ENCODE measurements around the gene LRRC46. TPM values are rescaled to one million over a fixed set of nuclear protein-coding genes. Genes with fewer than 3 reads are reported as not detected.
A peak's percentile ranks its signal among the peaks of the same experiment; 100 is the strongest.

LRRC46 gene
- total RNA-seq, 3 donors from 2014 or later, result 0.14 to 0.36 TPM; not detected in 1

DNA sequence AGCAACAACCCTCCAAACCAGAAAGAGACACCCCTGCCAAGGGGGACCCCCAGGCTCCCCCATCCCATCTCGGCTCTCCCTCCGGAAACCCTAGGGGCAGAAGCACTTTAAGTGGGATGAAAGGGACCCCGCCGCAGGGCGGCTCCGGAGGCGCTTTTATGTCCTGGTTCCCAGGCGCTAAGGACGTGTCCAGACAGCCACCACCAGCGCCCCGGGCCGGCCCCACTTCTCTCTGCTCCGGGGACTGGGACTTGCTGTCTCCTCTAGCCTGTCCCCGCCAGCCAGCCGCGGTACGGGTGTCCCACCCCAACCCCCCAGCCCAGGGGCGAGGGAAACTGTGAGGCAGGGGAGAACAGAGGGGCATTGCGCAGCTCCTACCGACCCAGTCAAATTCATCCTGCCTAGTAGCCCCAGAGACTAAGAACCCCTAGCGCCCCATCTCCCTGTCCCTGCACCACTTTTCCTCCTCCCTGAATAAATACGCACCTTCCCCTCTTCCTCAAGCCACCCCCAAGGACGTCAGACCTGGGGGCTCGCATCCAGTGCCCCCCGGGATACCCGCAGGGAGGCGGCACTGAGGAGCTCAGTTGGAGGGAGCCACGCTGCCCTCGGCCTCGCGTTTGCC is 15.4 kb downstream of the LRRC46 start:
- H3K4me1 ChIP-seq (ENCODE audit: low read depth), result peaks cover 21% of the 10 kb centered on the region
- no peak for DNase-seq
- H3K36me3 ChIP-seq (ENCODE audit: low read depth), result no peaks in the 10 kb centered on the region
- no peaks in the 10 kb centered on the region for H3K9me3 ChIP-seq
- TF ChIP-seq, protein P1, sequence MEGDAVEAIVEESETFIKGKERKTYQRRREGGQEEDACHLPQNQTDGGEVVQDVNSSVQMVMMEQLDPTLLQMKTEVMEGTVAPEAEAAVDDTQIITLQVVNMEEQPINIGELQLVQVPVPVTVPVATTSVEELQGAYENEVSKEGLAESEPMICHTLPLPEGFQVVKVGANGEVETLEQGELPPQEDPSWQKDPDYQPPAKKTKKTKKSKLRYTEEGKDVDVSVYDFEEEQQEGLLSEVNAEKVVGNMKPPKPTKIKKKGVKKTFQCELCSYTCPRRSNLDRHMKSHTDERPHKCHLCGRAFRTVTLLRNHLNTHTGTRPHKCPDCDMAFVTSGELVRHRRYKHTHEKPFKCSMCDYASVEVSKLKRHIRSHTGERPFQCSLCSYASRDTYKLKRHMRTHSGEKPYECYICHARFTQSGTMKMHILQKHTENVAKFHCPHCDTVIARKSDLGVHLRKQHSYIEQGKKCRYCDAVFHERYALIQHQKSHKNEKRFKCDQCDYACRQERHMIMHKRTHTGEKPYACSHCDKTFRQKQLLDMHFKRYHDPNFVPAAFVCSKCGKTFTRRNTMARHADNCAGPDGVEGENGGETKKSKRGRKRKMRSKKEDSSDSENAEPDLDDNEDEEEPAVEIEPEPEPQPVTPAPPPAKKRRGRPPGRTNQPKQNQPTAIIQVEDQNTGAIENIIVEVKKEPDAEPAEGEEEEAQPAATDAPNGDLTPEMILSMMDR (IDR thresholded peaks at IDR 0.05), result no peak
- H3K4me3 ChIP-seq, result no peak overlapping the region
- intact Hi-C loops (cut with DNase I, micrococcal nuclease), result loop anchor here in 1 of 2 donors (5.0 to 10.0 kb wide), 2 partner anchors 35 to 118 kb away; no protein-coding TSS in a partner anchor
- no peak for ATAC-seq

DNA sequence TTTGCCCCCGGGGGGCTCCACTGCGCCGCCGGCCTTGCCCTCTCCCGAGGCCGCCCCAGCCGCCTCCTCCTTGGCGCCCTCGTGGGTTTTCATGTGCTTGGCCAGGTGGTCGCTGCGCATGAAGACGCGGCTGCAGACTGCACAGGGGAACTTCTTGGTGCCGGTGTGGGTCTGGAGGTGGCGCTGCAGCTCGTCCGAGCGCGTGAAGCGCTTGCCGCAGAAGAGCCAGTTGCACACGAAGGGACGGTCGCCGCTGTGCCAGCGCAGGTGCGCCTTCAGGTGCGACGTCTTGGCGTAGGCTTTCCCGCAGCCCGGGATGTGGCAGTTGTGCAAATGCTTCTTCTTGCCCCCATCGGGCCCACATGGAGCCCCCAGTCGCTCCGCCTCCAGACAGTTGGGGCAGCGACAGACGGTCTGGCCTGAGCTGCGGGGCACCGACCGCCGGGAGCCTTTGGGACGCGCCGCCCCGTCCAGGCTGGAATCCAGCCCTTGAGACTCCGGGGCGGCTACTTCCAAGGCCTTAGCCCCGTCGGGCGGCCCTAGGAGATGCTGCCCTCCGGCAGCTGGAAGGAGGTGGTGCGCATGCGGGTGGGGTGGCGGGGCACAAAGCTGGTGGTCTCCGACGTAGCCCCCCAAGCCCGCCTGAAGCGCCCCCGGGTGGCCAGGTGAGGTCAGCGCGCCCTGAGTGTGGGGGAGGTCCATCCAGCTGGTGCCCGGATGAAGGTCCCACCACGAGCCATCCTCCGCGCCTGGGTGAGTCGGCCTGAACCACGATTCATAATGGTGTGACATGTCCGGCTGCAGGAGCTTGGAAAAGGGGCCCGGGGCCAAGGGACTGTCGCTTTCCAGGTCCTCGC is 16.1 kb downstream of the LRRC46 start:
- no peaks in the 10 kb centered on the region for H3K36me3 ChIP-seq (ENCODE audit: low read depth)
- no peaks in the 10 kb centered on the region for H3K9me3 ChIP-seq
- TF ChIP-seq, protein P1 (IDR thresholded peaks at IDR 0.05), result peak; percentile 15
- no peak overlapping the region for H3K4me3 ChIP-seq
- DNase-seq, result no peak
- peaks cover 13% of the 10 kb centered on the region for H3K4me1 ChIP-seq (ENCODE audit: low read depth)
- no peak for ATAC-seq
- intact Hi-C loops (cut with DNase I, micrococcal nuclease), result loop anchor here in 1 of 2 donors (5.0 to 10.0 kb wide), 2 partner anchors 35 to 117 kb away; no protein-coding TSS in a partner anchor

DNA sequence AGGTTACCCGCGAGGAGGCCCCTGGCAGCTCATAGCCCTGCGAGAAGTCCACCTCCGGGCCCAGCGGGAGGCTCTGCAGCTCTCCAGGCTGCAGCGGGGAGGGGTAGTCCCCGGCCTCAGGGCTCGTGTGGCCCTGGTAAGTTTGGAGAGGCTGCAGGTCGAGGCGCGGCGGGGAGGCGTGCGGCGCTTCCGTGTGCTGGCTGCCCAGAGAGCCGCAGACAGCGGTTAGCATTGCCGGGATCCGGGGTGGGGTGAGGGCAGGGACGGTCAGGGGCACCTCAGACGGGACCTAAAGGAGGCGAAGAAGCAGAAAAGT is 16.7 kb downstream of the LRRC46 start:
- Histone ChIP-seq H3K36me3 (ENCODE audit: low read depth) (no peaks in the 10 kb centered on the region), H3K4me1 (ENCODE audit: low read depth) (peaks cover 8% of the 10 kb centered on the region), H3K4me3 (no peak overlapping the region), H3K9me3 (no peaks in the 10 kb centered on the region)
- ATAC-seq (no peak), DNase-seq (no peak)
- TF ChIP-seq, protein P1 (IDR thresholded peaks at IDR 0.05), result no peak
- intact Hi-C loops (cut with DNase I, micrococcal nuclease), result loop anchor here in 1 of 2 donors (5.0 to 10.0 kb wide), 2 partner anchors 34 to 117 kb away; no protein-coding TSS in a partner anchor

DNA sequence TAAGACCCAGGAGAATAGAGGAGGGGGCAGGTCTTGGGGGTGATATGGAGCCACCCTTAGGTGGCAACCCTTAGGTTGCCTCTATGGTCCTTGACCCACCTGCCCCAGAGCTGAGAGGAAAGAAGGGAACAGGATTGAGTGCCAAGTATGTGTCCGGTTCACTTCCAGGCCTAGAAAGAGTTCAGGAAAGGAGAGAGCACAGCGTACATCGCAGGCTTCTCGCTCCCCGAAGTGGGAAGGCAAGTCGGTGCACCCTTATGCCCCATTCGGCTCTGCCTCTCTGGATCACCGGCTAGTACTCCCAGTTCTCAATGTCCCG is 18.9 kb downstream of the LRRC46 start:
- TF ChIP-seq, protein P1 (IDR thresholded peaks at IDR 0.05), result no peak
- Histone ChIP-seq H3K4me1 (ENCODE audit: low read depth) (peaks cover 8% of the 10 kb centered on the region), H3K36me3 (ENCODE audit: low read depth) (no peaks in the 10 kb centered on the region), H3K9me3 (no peaks in the 10 kb centered on the region), H3K4me3 (no peak overlapping the region)
- intact Hi-C loops (cut with DNase I, micrococcal nuclease), result no loop called here
- DNase-seq (no peak), ATAC-seq (peak; percentile 36)

DNA sequence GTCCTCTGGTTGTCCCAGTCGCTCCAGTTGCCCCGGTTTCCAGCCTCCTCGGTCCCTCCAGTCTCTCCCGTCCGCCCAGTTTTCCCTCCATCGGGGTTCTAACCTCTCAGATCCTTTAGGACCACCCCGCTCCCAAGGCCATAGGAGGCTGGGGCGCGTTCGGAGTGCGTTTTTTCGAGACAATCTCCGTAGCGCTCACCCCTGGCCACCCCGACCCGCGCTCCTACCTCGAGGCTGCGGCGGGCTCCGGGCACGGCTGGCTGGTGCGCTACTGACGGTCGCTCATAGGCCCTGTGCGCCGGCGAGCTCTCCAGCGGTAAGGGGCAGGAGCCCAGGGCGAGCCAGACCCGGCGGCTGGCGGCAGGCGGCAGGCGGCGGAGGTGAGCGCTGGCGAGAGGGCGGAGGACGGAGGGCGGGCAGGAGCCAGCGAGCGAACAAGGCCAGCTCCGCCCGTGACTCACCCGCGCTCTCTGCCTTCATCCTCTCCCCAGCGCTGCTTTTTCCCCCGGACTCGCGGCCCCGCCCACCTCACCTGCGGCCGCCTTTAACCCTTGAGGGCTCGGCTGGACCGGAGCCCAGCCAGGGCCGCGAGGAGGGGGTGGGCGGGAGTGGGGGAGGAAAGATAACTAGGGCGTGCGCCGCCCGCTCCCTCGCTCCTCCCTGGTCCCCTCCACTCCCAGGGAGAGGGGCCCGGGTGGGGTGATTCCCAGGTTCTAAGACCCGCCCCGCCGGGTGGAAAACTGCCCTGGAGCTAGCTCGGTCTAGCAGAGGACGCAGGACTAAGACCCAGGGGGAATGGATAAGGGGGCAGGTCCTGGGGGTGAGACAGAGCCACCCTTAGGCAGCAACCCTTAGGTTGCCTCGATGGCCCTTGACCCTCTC is 19.5 kb downstream of the LRRC46 start, which contains the start of gene SP6:
SP6 (minus strand) TSS at position 472 of the 882 bp plus-strand sequence. CDS start 2,734 bp downstream, outside the sequence.
- Histone ChIP-seq H3K4me1 (ENCODE audit: low read depth) (peaks cover 8% of the 10 kb centered on the region), H3K36me3 (ENCODE audit: low read depth) (no peaks in the 10 kb centered on the region), H3K4me3 (peak within 1 kb of the TSS; percentile 4), H3K9me3 (no peaks in the 10 kb centered on the region)
- DNase-seq (peak; percentile 91 to 92 (median 91)), ATAC-seq (peak; percentile 98)
- intact Hi-C loops (cut with DNase I, micrococcal nuclease), result no loop called here
- TF ChIP-seq, protein P1 (IDR thresholded peaks at IDR 0.05), result peak; percentile 10

Data from mucosa of descending colon (tissue), 3 donors.